ENCODE data around the gene N4BP3.
"Not testable (repeated sequence)": the region's sequence is repeated elsewhere in the genome, so short reads cannot be mapped to it uniquely, and the experiment has no call there.

The N4BP3 gene

DNA sequence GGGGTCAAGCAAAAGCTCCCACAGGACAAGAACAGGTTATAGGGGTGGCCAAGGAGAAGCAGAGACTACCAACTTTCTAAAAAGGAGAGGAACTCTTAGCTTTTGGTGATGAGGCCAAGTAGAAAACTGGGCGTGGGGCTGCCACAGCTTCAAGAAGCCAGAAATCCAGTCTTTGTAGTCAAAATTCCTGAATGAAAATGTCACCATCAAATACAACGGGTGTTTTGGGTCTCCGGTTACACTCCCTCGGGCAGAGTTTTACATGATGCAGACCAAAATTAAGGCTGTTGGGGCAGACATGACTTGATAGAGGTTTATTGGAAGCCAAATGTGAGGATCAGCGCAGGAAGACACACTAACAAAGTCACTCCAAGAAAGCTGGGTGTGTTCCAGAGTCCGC is 29.4 kb upstream of the N4BP3 start:
- Histone ChIP-seq H3K4me3 (no peak overlapping the region), H3K27ac (no peak overlapping the region)
- TF ChIP-seq CTCF (IDR thresholded peaks at IDR 0.05): no peak
- no peak for DNase-seq (ENCODE audit: low spot score)

DNA sequence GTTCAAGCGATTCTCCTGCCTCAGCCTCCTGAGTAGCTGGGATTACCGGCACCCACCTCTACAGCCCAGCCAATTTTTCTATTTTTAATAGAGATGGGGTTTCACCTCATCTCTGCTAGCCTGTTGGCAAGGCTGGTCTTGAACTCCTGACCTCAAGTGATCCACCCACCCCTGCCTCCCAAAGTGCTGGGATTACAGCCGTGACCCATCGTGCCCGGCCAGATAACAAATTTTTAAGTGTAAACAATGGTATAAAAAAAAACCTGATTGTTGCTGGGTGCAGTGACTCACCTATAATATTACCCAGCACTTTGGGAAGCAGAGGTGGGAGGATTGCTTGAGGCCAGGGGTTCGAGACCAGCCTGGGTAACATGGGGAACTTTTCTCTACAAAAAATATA is 28.0 kb upstream of the N4BP3 start:
- Histone ChIP-seq H3K27ac (no peak overlapping the region), H3K4me3 (no peak overlapping the region)
- no peak for TF ChIP-seq CTCF (IDR thresholded peaks at IDR 0.05)
- no peak for DNase-seq (ENCODE audit: low spot score)

- no peak for TF ChIP-seq CTCF (IDR thresholded peaks at IDR 0.05)
- DNase-seq (ENCODE audit: low spot score): no peak
- no peak overlapping the region for H3K27ac ChIP-seq
- H3K4me3 ChIP-seq: no peak overlapping the region
Measured at GRCh38 chr5:178086266-178086665, 27.1 kb upstream of the N4BP3 start.

- not testable (repeated sequence) for H3K4me3 ChIP-seq; DNase-seq (ENCODE audit: low spot score); H3K27ac ChIP-seq
Measured at GRCh38 chr5:178087199-178087598, 26.1 kb upstream of the N4BP3 start.

DNA sequence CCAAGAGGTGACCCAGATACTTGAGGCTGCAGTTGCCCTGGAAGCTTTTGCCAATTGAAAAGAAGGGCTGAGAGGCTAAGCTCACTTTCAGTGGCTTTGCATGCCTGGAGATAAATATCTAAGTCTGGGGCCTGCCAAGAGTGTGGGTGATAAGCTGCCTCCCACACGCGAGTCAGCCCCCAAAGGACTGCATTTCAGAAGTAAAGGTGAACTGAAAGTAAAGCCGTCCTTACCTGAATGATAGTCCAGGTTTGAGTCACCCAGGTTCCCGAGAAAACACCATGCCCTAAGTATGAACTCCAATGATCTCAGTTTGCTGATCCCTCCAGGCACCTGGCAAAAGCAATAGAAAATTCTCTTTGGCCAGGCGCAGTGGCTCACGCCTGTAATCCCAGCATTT is 22.5 kb upstream of the N4BP3 start:
- H3K4me3 ChIP-seq: no peak overlapping the region
- no peak for TF ChIP-seq CTCF (IDR thresholded peaks at IDR 0.05)
- DNase-seq (ENCODE audit: low spot score): no peak
- H3K27ac ChIP-seq: no peak overlapping the region

DNA sequence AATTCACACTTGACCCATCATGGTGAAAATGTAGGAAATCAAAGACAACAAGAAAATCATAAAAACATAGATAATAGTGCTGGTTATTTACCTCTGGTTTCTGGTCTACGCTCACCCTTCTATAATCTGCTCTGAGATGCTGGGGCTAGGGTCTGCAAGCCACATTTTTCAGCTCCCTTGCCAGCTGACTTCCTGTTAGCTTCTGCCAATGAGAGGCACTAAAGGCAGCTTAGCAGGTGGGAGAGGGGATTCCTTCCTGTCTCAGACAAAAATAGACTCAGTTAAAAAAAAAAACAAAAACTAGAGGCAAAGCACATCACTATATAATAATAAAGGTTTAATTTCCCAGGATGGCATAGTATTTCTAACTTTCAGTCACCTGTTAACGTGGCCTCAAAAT is 20.2 kb upstream of the N4BP3 start:
- Histone ChIP-seq H3K27ac (no peak overlapping the region), H3K4me3 (no peak overlapping the region)
- no peak for DNase-seq (ENCODE audit: low spot score)
- no peak for TF ChIP-seq CTCF (IDR thresholded peaks at IDR 0.05)

- H3K27ac ChIP-seq: no peak overlapping the region
- no peak overlapping the region for H3K4me3 ChIP-seq
- DNase-seq (ENCODE audit: low spot score): no peak
- no peak for TF ChIP-seq CTCF (IDR thresholded peaks at IDR 0.05)
Measured at GRCh38 chr5:178094345-178094744, 19.0 kb upstream of the N4BP3 start.

GRCh38 chr5:178098685-178099084 is 14.6 kb upstream of the N4BP3 start:
- H3K4me3 ChIP-seq: no peak overlapping the region
- TF ChIP-seq CTCF (IDR thresholded peaks at IDR 0.05): no peak
- no peak overlapping the region for H3K27ac ChIP-seq
- DNase-seq (ENCODE audit: low spot score): no peak

Data from coronary artery (tissue), 2 donors.